Heart left ventricle (tissue), 13 donors: ENCODE results near the gene SYT9.

Source experiments
- CTCF ChIP-seq, 12 donors: fragments of 200-600 bp; sonication (generic) in 4 of 12; IDR thresholded peaks; one replicate each; pipeline versions ENCODE4 v1.5.0 to v1.8.0; 2018 to 2022; ENCODE audit warnings: antibody characterized with exemption in 12 of 12, mild to moderate bottlenecking in 5 of 12
- POLR2A ChIP-seq, 2 donors: fragments of 450-650 bp; IDR thresholded peaks; one replicate each; pipeline ENCODE4 v1.6.1; 2017; ENCODE audit warnings: antibody characterized with exemption in 2 of 2, mild to moderate bottlenecking in 2 of 2, moderate library complexity in 2 of 2
- donor health status: ischemic (EF 13 %, LVEDD 7.1; RV severe dilation, severe dysfunction).
- donor health status: DM: no; HTN: yes; CAD: no.
- donor health status: DM: no; HTN: no; CAD: no.
- donor health status: ischemic (EF 25% LVEDD 6.9; RV normal size, moderate dysfunction).
- donor health status: ischemic (EF 25% LVEDD 5.7; RV mildly dilated, moderate dysfunction).
- donor health status: ischemic (EF 35%, LVEDD 5.7; RV mildly dilated, moderate dysfunction).
- donor health status: nonischemic (EF 11% LVEDD 7.7; RV severe dilation, severe dysfunction).
- donor health status: DM: yes; HTN: yes; CAD: no.
- donor health status: PGD.
- donor health status: ischemic (EF 29% LVEDD 5.4; RV normal size, mild dysfunction).
- donor health status: nonischemic (EF 23%, LVEDD 6.1; RV moderate dilation, normal function).

DNA sequence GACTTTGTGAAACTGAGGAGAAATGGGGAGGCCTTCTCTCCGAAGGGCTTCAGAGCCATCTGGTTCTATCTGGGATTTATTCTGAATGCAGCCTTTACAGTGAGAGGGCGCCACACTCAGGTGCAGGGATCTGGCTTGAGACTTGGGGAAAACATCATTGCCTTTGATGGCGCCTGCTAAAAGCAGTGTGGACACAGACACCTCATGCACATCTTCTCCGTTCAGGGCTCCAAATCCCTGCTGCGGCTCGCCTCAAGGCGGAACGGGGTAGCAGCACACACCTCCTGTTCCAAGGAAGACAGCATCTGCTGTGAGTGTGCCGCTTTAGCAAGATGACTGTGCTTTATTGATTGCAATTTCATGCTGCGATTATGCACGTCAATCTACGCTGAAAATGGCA lies 196.5 kb downstream of the SYT9 start:
- TF ChIP-seq CTCF (IDR thresholded peaks at IDR 0.05) (no peak), POLR2A (IDR thresholded peaks at IDR 0.05) (no peak)
